H1 (cell line): ENCODE results near the gene DIP2C. TPM values are rescaled to one million over a fixed set of nuclear protein-coding genes. Genes with fewer than 3 reads are reported as not detected.

Experiments
- CTCF ChIA-PET: fragments of 300-600 bp; sonication (Branson Sonifier 250); formaldehyde crosslinking; loops from one replicate; lab custom pipeline; 2021; ENCODE audit not compliant: partially characterized antibody; lab: Charles Lee
- POLR2A ChIA-PET: fragments of 300-600 bp; sonication (Branson Sonifier 250); formaldehyde crosslinking; loops from one replicate; lab custom pipeline; 2021; ENCODE audit warnings: inconsistent platforms; ENCODE audit not compliant: partially characterized antibody; lab: Charles Lee
- DNase-seq, 2 experiments: peaks; one replicate each; pipeline versions ENCODE4 v3.0.0 to v3.0.0-alpha.2; 2010 to 2022; ENCODE audit warnings: low spot score in 2 of 2, low read depth in 1 of 2, mixed read lengths in 1 of 2
- FAIRE-seq: peaks from 2 replicates; lab custom pipeline; 2011; peaks lifted over from hg19 to GRCh38; lab: Jason Lieb, UNC
- H2AFZ ChIP-seq: 2 replicates; pipeline ENCODE4 v1.8.1; 2012; ENCODE audit warnings: low read length, inconsistent platforms
- H2AK5ac ChIP-seq: 2 replicates; pipeline ENCODE4 v1.6.1; 2013; ENCODE audit warnings: low read depth, low read length
- H2BK120ac ChIP-seq: replicated peaks from 2 replicates; pipeline ENCODE3; 2013; ENCODE audit warnings: low read depth, low read length, inconsistent platforms
- H2BK12ac ChIP-seq: 2 replicates; pipeline ENCODE4 v1.6.1; 2013; ENCODE audit warnings: low read depth, low read length
- H2BK15ac ChIP-seq: 2 replicates; pipeline ENCODE4 v1.6.1; 2013; ENCODE audit warnings: low read length
- H2BK20ac ChIP-seq: 2 replicates; pipeline ENCODE4 v1.6.1; 2013; ENCODE audit warnings: low read length
- H2BK5ac ChIP-seq: 2 replicates; pipeline ENCODE4 v1.6.1; 2013; ENCODE audit warnings: low read depth, low read length
- H3K14ac ChIP-seq: 2 replicates; pipeline ENCODE4 v1.6.1; 2013; ENCODE audit warnings: inconsistent platforms; ENCODE audit not compliant: insufficient read length
- H3K18ac ChIP-seq: 2 replicates; pipeline ENCODE4 v1.6.1; 2013; ENCODE audit warnings: low read length; ENCODE audit errors: extremely low read depth
- H3K23ac ChIP-seq: 2 replicates; pipeline ENCODE4 v1.6.1; 2013; ENCODE audit warnings: inconsistent platforms; ENCODE audit not compliant: insufficient read length
- H3K23me2 ChIP-seq: 2 replicates; pipeline ENCODE4 v1.6.1; 2013; ENCODE audit warnings: low read depth, low read length
- H3K27ac ChIP-seq: 2 replicates; pipeline ENCODE4 v1.6.1; 2011; ENCODE audit warnings: low read depth, low read length, inconsistent platforms
- H3K27me3 ChIP-seq, 4 experiments: replicated peaks in 1 of 4; 1 replicate in 1 of 4; 2 replicates in 3 of 4; pipeline versions ENCODE4 v1.6.1 to v1.8.1; 2011 to 2013; ENCODE audit warnings: low read length in 3 of 4, mild to moderate bottlenecking in 3 of 4, inconsistent platforms in 2 of 4, mixed read lengths in 2 of 4, moderate library complexity in 1 of 4; ENCODE audit not compliant: control insufficient read depth in 3 of 4, insufficient read depth in 3 of 4; ENCODE audit errors: extremely low read depth in 1 of 4
- H3K36me3 ChIP-seq, 4 experiments: 2 replicates each; pipeline versions ENCODE4 v1.6.1 to v1.8.1; 2011 to 2013; ENCODE audit warnings: mild to moderate bottlenecking in 4 of 4, low read length in 3 of 4, moderate library complexity in 2 of 4, control low read depth in 1 of 4, inconsistent platforms in 1 of 4; ENCODE audit not compliant: insufficient read depth in 4 of 4, control insufficient read depth in 2 of 4
- H3K4ac ChIP-seq: replicated peaks from 2 replicates; pipeline ENCODE3; 2013; ENCODE audit warnings: low read length, low read depth, mixed read lengths, inconsistent platforms; ENCODE audit not compliant: insufficient read length
- H3K4me1 ChIP-seq, 4 experiments: replicated peaks in 1 of 4; 1 replicate in 1 of 4; 2 replicates in 3 of 4; pipeline versions ENCODE4 v1.6.1 to v1.8.1; 2011 to 2013; ENCODE audit warnings: low read length in 3 of 4, inconsistent platforms in 2 of 4, mixed read lengths in 1 of 4; ENCODE audit not compliant: insufficient read depth in 4 of 4, control insufficient read depth in 3 of 4
- H3K4me2 ChIP-seq, 2 experiments: 2 replicates each; pipeline versions ENCODE4 v1.6.1 to v1.8.1; 2011 to 2013; ENCODE audit warnings: low read depth in 2 of 2, low read length in 2 of 2, control low read depth in 1 of 2, inconsistent platforms in 1 of 2, mild to moderate bottlenecking in 1 of 2; ENCODE audit not compliant: insufficient read depth in 1 of 2
- H3K4me3 ChIP-seq, 4 experiments: fragments of 200-600, 300-600 bp in 1 of 4; sonication (generic), shearing (Covaris generic), sonication (Bioruptor Twin) in 1 of 4; 2 replicates each; pipeline versions ENCODE4 v1.5.1 to v1.8.1; 2011 to 2016; ENCODE audit warnings: low read length in 4 of 4, low read depth in 3 of 4, control low read depth in 2 of 4, inconsistent platforms in 2 of 4, mild to moderate bottlenecking in 2 of 4, mixed read lengths in 1 of 4, moderate library complexity in 1 of 4; ENCODE audit not compliant: insufficient read depth in 2 of 4; ENCODE audit errors: extremely low read depth in 1 of 4
- H3K56ac ChIP-seq: replicated peaks from 2 replicates; pipeline ENCODE3; 2013; ENCODE audit warnings: low read depth, mild to moderate bottlenecking, mixed read lengths, low read length, inconsistent platforms; ENCODE audit not compliant: insufficient read length
- H3K79me1 ChIP-seq: 2 replicates; pipeline ENCODE4 v1.6.1; 2013; ENCODE audit warnings: low read depth, low read length, control low read depth
- H3K79me2 ChIP-seq, 2 experiments: 2 replicates each; pipeline versions ENCODE4 v1.6.1 to v1.8.1; 2012 to 2013; ENCODE audit warnings: low read length in 2 of 2, mild to moderate bottlenecking in 2 of 2, inconsistent platforms in 1 of 2; ENCODE audit not compliant: insufficient read depth in 2 of 2, control insufficient read depth in 1 of 2
- H3K9ac ChIP-seq, 4 experiments: replicated peaks in 1 of 4; 1 replicate in 1 of 4; 2 replicates in 3 of 4; pipeline versions ENCODE4 v1.6.1 to v1.8.1; 2011 to 2013; ENCODE audit warnings: low read depth in 3 of 4, low read length in 3 of 4, control low read depth in 2 of 4, mild to moderate bottlenecking in 2 of 4, moderate library complexity in 2 of 4, inconsistent platforms in 1 of 4; ENCODE audit errors: extremely low read depth in 1 of 4
- H3K9me3 ChIP-seq, 2 experiments: 2 replicates each; pipeline versions ENCODE4 v1.6.1 to v1.8.1; 2012 to 2013; ENCODE audit warnings: mild to moderate bottlenecking in 2 of 2, moderate library complexity in 2 of 2, control low read depth in 1 of 2, inconsistent platforms in 1 of 2, low read depth in 1 of 2, low read length in 1 of 2, mixed read lengths in 1 of 2; ENCODE audit not compliant: insufficient read depth in 2 of 2
- H4K20me1 ChIP-seq, 2 experiments: replicated peaks in 1 of 2; 2 replicates each; pipeline versions ENCODE3 to v1.8.1; 2011 to 2013; ENCODE audit warnings: inconsistent platforms in 2 of 2, low read length in 2 of 2, mild to moderate bottlenecking in 1 of 2; ENCODE audit not compliant: insufficient read depth in 2 of 2, control insufficient read depth in 1 of 2
- H4K5ac ChIP-seq: 2 replicates; pipeline ENCODE4 v1.6.1; 2013; ENCODE audit warnings: low read length, low read depth, mixed read lengths, inconsistent platforms; ENCODE audit not compliant: insufficient read length
- H4K8ac ChIP-seq: 2 replicates; pipeline ENCODE4 v1.8.0; 2013; ENCODE audit warnings: mild to moderate bottlenecking, moderate library complexity, low read length, inconsistent platforms; ENCODE audit not compliant: insufficient read depth; ENCODE audit errors: extremely low read depth
- H4K91ac ChIP-seq: replicated peaks from 2 replicates; pipeline ENCODE3; 2013; ENCODE audit warnings: low read length, mixed read lengths, inconsistent platforms; ENCODE audit not compliant: insufficient read length
- BACH1 ChIP-seq: IDR thresholded peaks from 2 replicates; pipeline ENCODE4 v1.6.1; 2012; ENCODE audit warnings: low read length, improper control_type of control experiment
- JUN ChIP-seq: IDR thresholded peaks from 2 replicates; pipeline ENCODE4 v1.6.1; 2011; ENCODE audit warnings: low read depth, mild to moderate bottlenecking, improper control_type of control experiment, low read length
- MAFK ChIP-seq: IDR thresholded peaks from 2 replicates; pipeline ENCODE4 v1.6.1; 2012; ENCODE audit warnings: low read depth, mild to moderate bottlenecking, improper control_type of control experiment, low read length
- TEAD4 ChIP-seq: IDR thresholded peaks from 2 replicates; pipeline ENCODE4 v1.6.1; 2012; ENCODE audit warnings: low read depth, low read length, inconsistent platforms, mixed read lengths
- WGBS, 2 experiments: shearing (Covaris generic) in 1 of 2; methylation state at CpG; one replicate each; pipeline versions ENCODE4 v1.1.6 to v1.1.7; 2013 to 2015; ENCODE audit warnings: low lambda C conversion rate in 2 of 2, mixed read lengths in 2 of 2, inconsistent platforms in 1 of 2, low coverage in 1 of 2, missing lambda C conversion rate in 1 of 2; ENCODE audit not compliant: insufficient replicate concordance in 2 of 2, insufficient coverage in 1 of 2, insufficient read length in 1 of 2; ENCODE audit errors: extremely low coverage in 1 of 2, missing lambda C conversion rate in 1 of 2; 5-methylcytosine and 5-hydroxymethylcytosine counted together
- polyA plus RNA-seq, 7 experiments: library from polyadenylated mRNA; depleted of rRNA in 3 of 7; stranded (reverse) in 5 of 7; unstranded in 2 of 7; fragments of >200 nt in 5 of 7; fragments of 200-250 nt in 2 of 7; gene quantifications; 1 replicate in 5 of 7; 2 replicates in 1 of 7; 4 replicates in 1 of 7; pipeline versions ENCODE4 v1.2.1 to v1.2.3, GENCODE V29; 2011 to 2013; ENCODE audit warnings: missing spikeins in 2 of 7, mixed read lengths in 2 of 7
- total RNA-seq: library from RNA; stranded (reverse); fragmentation: NEBNext Ultra II Directional; extraction: Animal tissue kit (Norgen Biotek cat#: 25700); gene quantifications from 2 replicates; pipeline ENCODE4 v1.2.1, GENCODE V29; 2021

The DIP2C gene
- total and polyA plus RNA-seq, 2 of the 8 experiments (the other 6 are each of a cell fraction or from before 2014, with no cell fraction given), result 3.8 to 9.3 TPM

DNA sequence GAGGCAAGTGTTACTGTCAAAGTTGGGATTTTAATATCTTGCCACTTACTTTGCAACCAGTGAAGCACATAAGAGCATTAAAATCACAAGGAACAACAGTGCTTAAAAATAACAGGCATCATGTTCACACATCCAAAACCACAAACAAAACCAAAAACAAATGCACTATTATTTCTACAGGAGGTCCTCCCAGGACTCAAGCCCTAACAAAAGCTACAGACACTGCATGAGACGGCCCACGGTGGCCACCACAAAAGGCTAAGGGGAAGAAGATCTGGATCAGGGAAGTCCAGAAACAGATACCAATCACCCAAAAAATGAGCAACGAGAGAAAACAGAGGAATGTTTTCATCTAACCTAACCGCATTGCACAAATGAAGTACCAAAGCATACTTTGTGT lies 395.8 kb downstream of the DIP2C start:
- Histone ChIP-seq H2AK5ac (no peak overlapping the region), H2BK20ac (no peak overlapping the region), H2AFZ (no peak overlapping the region), H2BK120ac (no peak overlapping the region), H4K8ac (no peak overlapping the region), H2BK5ac (no peak overlapping the region), H3K4me1 (no peaks in the 10 kb centered on the region; a peak in 1 of 7 replicates), H4K20me1 (peaks cover 0 to 7% of the 10 kb centered on the region in 2 experiments), H3K18ac (no peak overlapping the region), H3K9me3 (no peaks in the 10 kb centered on the region), H3K27ac (no peak overlapping the region), H3K79me2 (no peaks in the 10 kb centered on the region), H3K36me3 (no peaks in the 10 kb centered on the region), H3K56ac (no peak overlapping the region), H3K4me2 (no peak overlapping the region), H3K23me2 (no peaks in the 10 kb centered on the region), H3K23ac (no peak overlapping the region), H3K14ac (no peak overlapping the region), H2BK12ac (no peak overlapping the region), H3K27me3 (no peaks in the 10 kb centered on the region), H3K9ac (no peak overlapping the region), H2BK15ac (no peak overlapping the region), H4K5ac (no peak overlapping the region), H4K91ac (no peak overlapping the region), H3K79me1 (no peaks in the 10 kb centered on the region; the same call in 1 of the 2 replicates), H3K4ac (no peak overlapping the region), H3K4me3 (no peak overlapping the region)
- DNase-seq (no peak), FAIRE-seq (no peak)
- ChIA-PET CTCF (interaction anchor here (0.9 to 2.1 kb wide), 5 partner anchors 9 to 496 kb away, joined by 3 to 5 read pairs (median 4); no protein-coding TSS in a partner anchor), POLR2A (interaction anchor here (1.2 kb wide), 1 partner anchor 10 kb away, joined by 3 read pairs; no protein-coding TSS in a partner anchor)
- TF ChIP-seq BACH1 (no peak), TEAD4 (no peak), JUN (no peak), MAFK (no peak)
- WGBS, 2 experiments, result 91% methylated on average over 4 of the region's 4 CpGs; no CpG with 5 or more reads in 1 of the 2 experiments
